Left ventricle myocardium inferior (tissue), 1 donor: ENCODE results near the gene SLC5A11. TPM values are rescaled to one million over a fixed set of nuclear protein-coding genes. Genes with fewer than 3 reads are reported as not detected.
A peak's percentile ranks its signal among the peaks of the same experiment; 100 is the strongest.

Source experiments
- DNase-seq: peaks from one replicate; pipeline ENCODE4 v3.0.0-alpha.2; 2020
- H3K27ac ChIP-seq: fragments of 200-600 bp; replicated peaks from 2 replicates; pipeline ENCODE4 v1.8.0; 2021
- H3K27me3 ChIP-seq: fragments of 200-600 bp; 2 replicates; pipeline ENCODE4 v1.8.0; 2021; ENCODE audit warnings: low read depth
- H3K36me3 ChIP-seq: fragments of 200-600 bp; 2 replicates; pipeline ENCODE4 v1.8.0; 2021
- H3K4me1 ChIP-seq: fragments of 200-600 bp; 2 replicates; pipeline ENCODE4 v1.8.0; 2021
- H3K4me3 ChIP-seq: fragments of 200-600 bp; 2 replicates; pipeline ENCODE4 v1.8.0; 2021; ENCODE audit warnings: mild to moderate bottlenecking, moderate library complexity
- H3K9me3 ChIP-seq: fragments of 200-600 bp; replicated peaks from 2 replicates; pipeline ENCODE4 v1.8.0; 2021
- intact Hi-C: fragments of 100-400 bp; cut with micrococcal nuclease; formaldehyde crosslinking; loops from one replicate; pipeline ENCODE4 v1.11.0; 2022
- total RNA-seq: library from RNA; stranded (reverse); fragmentation: NEBNext Ultra II Directional; extraction: Animal tissue kit (Norgen Biotek cat#: 25700); gene quantifications from one replicate; pipeline ENCODE4 v1.2.1, GENCODE V29; 2021
- TF ChIP-seq, protein P1 (sequence below): fragments of 200-600 bp; IDR thresholded peaks from 2 replicates; pipeline ENCODE4 v1.8.0; 2021; ENCODE audit warnings: antibody characterized with exemption, mild to moderate bottlenecking, borderline replicate concordance
- donor health status: DM: no; HTN: yes; CAD: no; lungs with severe emphysema.

Gene SLC5A11
- total RNA-seq, 1 donor from 2014 or later = 0.14 TPM

DNA sequence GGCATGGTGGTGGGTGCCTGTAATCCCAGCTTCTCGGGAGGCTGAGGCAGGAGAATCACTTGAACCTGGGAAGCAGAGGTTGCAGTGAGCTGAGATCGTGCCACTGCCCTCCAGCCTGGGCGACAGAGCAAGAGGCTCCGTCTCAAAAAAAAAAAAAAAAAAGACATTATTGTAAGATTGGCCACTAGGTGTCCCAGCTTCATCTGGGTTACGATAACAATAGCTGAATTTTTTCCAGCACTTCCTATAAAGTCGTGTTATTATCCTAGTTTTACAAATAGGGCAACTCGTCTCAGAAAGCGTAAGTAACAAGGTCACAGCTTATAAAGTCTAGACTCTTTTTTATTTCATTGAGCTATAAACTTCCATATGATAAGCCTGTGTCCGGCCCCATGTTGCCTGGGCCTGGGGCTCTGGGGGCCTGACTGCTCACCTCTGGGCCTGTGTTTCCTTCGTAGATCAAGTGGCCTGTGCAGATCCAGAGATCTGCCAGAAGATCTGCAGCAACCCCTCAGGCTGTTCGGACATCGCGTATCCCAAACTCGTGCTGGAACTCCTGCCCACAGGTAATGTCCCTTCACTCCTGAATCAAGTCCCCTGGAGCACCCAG lies 60.5 kb downstream of the SLC5A11 start:
- TF ChIP-seq, protein P1, sequence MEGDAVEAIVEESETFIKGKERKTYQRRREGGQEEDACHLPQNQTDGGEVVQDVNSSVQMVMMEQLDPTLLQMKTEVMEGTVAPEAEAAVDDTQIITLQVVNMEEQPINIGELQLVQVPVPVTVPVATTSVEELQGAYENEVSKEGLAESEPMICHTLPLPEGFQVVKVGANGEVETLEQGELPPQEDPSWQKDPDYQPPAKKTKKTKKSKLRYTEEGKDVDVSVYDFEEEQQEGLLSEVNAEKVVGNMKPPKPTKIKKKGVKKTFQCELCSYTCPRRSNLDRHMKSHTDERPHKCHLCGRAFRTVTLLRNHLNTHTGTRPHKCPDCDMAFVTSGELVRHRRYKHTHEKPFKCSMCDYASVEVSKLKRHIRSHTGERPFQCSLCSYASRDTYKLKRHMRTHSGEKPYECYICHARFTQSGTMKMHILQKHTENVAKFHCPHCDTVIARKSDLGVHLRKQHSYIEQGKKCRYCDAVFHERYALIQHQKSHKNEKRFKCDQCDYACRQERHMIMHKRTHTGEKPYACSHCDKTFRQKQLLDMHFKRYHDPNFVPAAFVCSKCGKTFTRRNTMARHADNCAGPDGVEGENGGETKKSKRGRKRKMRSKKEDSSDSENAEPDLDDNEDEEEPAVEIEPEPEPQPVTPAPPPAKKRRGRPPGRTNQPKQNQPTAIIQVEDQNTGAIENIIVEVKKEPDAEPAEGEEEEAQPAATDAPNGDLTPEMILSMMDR = peak; percentile 59

DNA sequence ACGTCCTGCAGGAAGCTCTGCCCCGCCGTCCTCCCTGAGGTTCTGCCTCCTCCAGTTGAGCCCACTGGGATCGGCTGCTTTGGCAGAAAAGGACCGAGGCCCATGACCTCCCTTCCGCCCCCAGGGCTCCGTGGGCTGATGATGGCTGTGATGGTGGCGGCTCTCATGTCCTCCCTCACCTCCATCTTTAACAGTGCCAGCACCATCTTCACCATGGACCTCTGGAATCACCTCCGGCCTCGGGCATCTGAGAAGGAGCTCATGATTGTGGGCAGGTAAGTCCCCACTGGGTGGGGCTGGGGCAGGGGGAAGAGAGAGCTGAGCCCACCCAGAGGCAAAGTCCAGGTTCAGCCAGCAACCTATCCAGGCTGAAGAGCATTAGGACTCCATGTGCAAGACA lies 61.1 kb downstream of the SLC5A11 start:
- Histone ChIP-seq H3K4me1 (peaks cover 3% of the 10 kb centered on the region), H3K4me3 (no peak overlapping the region), H3K9me3 (no peaks in the 10 kb centered on the region), H3K27ac (no peak overlapping the region), H3K36me3 (no peaks in the 10 kb centered on the region), H3K27me3 (no peaks in the 10 kb centered on the region)
- intact Hi-C loops = no loop called here
- no peak for DNase-seq
- TF ChIP-seq, protein P1 = no peak

More for the DNA sequence above, 60.5 kb downstream of the SLC5A11 start:
- no peak overlapping the region for H3K27ac ChIP-seq
- DNase-seq = no peak
- no peak overlapping the region for H3K4me3 ChIP-seq
- peaks cover 3% of the 10 kb centered on the region for H3K4me1 ChIP-seq
- no peaks in the 10 kb centered on the region for H3K36me3 ChIP-seq
- H3K27me3 ChIP-seq = no peaks in the 10 kb centered on the region
- H3K9me3 ChIP-seq = no peaks in the 10 kb centered on the region
- intact Hi-C loops = no loop called here

DNA sequence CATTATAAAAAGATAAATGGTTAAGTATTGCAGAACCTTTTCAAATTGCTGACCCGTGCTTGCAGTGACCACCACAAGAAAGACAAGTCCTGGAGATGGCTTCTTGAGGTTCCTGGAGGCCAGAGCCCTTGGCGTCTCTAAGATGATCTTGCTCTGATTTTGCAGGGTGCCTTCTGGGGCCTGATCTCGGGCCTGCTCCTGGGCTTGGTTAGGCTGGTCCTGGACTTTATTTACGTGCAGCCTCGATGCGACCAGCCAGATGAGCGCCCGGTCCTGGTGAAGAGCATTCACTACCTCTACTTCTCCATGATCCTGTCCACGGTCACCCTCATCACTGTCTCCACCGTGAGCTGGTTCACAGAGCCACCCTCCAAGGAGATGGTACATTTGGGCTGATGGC lies 63.0 kb downstream of the SLC5A11 start:
- H3K9me3 ChIP-seq = no peaks in the 10 kb centered on the region
- intact Hi-C loops = no loop called here
- TF ChIP-seq, protein P1 = no peak
- no peaks in the 10 kb centered on the region for H3K27me3 ChIP-seq
- no peak overlapping the region for H3K4me3 ChIP-seq
- H3K27ac ChIP-seq = no peak overlapping the region
- no peak for DNase-seq
- H3K36me3 ChIP-seq = no peaks in the 10 kb centered on the region
- H3K4me1 ChIP-seq = peaks cover 3% of the 10 kb centered on the region

- TF ChIP-seq, protein P1 = no peak
- Histone ChIP-seq H3K27me3 (no peaks in the 10 kb centered on the region), H3K4me3 (no peak overlapping the region), H3K36me3 (no peaks in the 10 kb centered on the region), H3K27ac (no peak overlapping the region), H3K4me1 (peaks cover 3% of the 10 kb centered on the region), H3K9me3 (peaks cover 2% of the 10 kb centered on the region)
- intact Hi-C loops = no loop called here
- no peak for DNase-seq
Observed at GRCh38 chr16:24909856-24910255, 64.1 kb downstream of the SLC5A11 start.

- Histone ChIP-seq H3K9me3 (peaks cover 3% of the 10 kb centered on the region), H3K27me3 (no peaks in the 10 kb centered on the region), H3K4me1 (no peaks in the 10 kb centered on the region), H3K36me3 (peaks cover 29% of the 10 kb centered on the region), H3K4me3 (no peak overlapping the region), H3K27ac (no peak overlapping the region)
- TF ChIP-seq, protein P1 = no peak
- no peak for DNase-seq
- intact Hi-C loops = no loop called here
Observed at GRCh38 chr16:24915019-24915418, 69.3 kb downstream of the SLC5A11 start.
